Keratinocyte (primary cell): ENCODE data around the gene ELMO2. TPM values are rescaled to one million over a fixed set of nuclear protein-coding genes. Genes with fewer than 3 reads are reported as not detected.

ENCODE experiments used
- DNase-seq: peaks from one replicate; pipeline ENCODE4 v3.0.0-alpha.2; 2011; ENCODE audit warnings: low read depth, missing footprints, low spot score
- FAIRE-seq: peaks from 2 replicates; lab custom pipeline; 2011; peaks lifted over from hg19 to GRCh38; lab: Jason Lieb, UNC
- H2AFZ ChIP-seq: 2 replicates; pipeline ENCODE4 v1.6.0; 2012; ENCODE audit warnings: low read length, control low read depth, inconsistent platforms; ENCODE audit not compliant: control insufficient read depth
- H3K27ac ChIP-seq: 2 replicates; pipeline ENCODE4 v1.5.1; 2011; ENCODE audit warnings: low read length; ENCODE audit not compliant: control insufficient read depth, insufficient read depth
- H3K27me3 ChIP-seq: 3 replicates; pipeline ENCODE4 v1.6.0; 2011; ENCODE audit warnings: low read length; ENCODE audit not compliant: control insufficient read depth, insufficient read depth; ENCODE audit errors: extremely low read depth
- H3K36me3 ChIP-seq, 2 experiments: 2 replicates in 1 of 2; 3 replicates in 1 of 2; pipeline ENCODE4 v1.5.1; 2011; ENCODE audit warnings: low read length in 2 of 2, mild to moderate bottlenecking in 1 of 2; ENCODE audit not compliant: control insufficient read depth in 2 of 2, insufficient read depth in 2 of 2; ENCODE audit errors: extremely low read depth in 1 of 2
- H3K4me1 ChIP-seq: 3 replicates; pipeline ENCODE4 v1.5.1; 2011; ENCODE audit warnings: low read length; ENCODE audit not compliant: control insufficient read depth, insufficient read depth; ENCODE audit errors: extremely low read depth
- H3K4me2 ChIP-seq: 3 replicates; pipeline ENCODE4 v1.6.0; 2011; ENCODE audit warnings: low read depth, low read length; ENCODE audit not compliant: control insufficient read depth, insufficient read depth; ENCODE audit errors: extremely low read depth
- H3K4me3 ChIP-seq, 3 experiments: fragments of 200-600 bp in 1 of 3; sonication (generic) in 1 of 3; 2 replicates in 2 of 3; 3 replicates in 1 of 3; pipeline ENCODE4 v1.5.1; 2011 to 2016; ENCODE audit warnings: low read length in 3 of 3, mild to moderate bottlenecking in 3 of 3, control low read depth in 2 of 3, inconsistent platforms in 1 of 3, low read depth in 1 of 3, mixed read lengths in 1 of 3, mixed run types in 1 of 3, moderate library complexity in 1 of 3; ENCODE audit not compliant: control insufficient read depth in 2 of 3, insufficient read depth in 2 of 3; ENCODE audit errors: extremely low read depth in 1 of 3
- H3K79me2 ChIP-seq: 2 replicates; pipeline ENCODE4 v1.6.0; 2012; ENCODE audit warnings: low read length; ENCODE audit not compliant: control insufficient read depth, insufficient read depth
- H3K9ac ChIP-seq: 3 replicates; pipeline ENCODE4 v1.6.0; 2011; ENCODE audit warnings: low read length; ENCODE audit not compliant: control insufficient read depth, insufficient read depth; ENCODE audit errors: extremely low read depth
- H3K9me1 ChIP-seq: 3 replicates; pipeline ENCODE4 v1.6.0; 2011; ENCODE audit warnings: low read length; ENCODE audit not compliant: control insufficient read depth, insufficient read depth; ENCODE audit errors: extremely low read depth
- H3K9me3 ChIP-seq: 2 replicates; pipeline ENCODE4 v1.5.1; 2012; ENCODE audit warnings: low read depth, low read length; ENCODE audit not compliant: control insufficient read depth
- H4K20me1 ChIP-seq: 3 replicates; pipeline ENCODE4 v1.6.0; 2011; ENCODE audit warnings: low read length; ENCODE audit not compliant: control insufficient read depth, insufficient read depth; ENCODE audit errors: extremely low read depth
- EZH2 ChIP-seq: IDR thresholded peaks from one replicate; pipeline ENCODE4 v1.6.1; 2012; ENCODE audit warnings: inconsistent platforms, mild to moderate bottlenecking, low read length, moderate library complexity
- dilution Hi-C: fragments of 300-500 bp; cut with MboI; formaldehyde crosslinking; loops from one replicate; pipeline ENCODE4 v1.7.0; 2020; ENCODE audit warnings: low sequenced_read_pairs; ENCODE audit not compliant: extremely low pct_ligation_motif_present
- polyA plus RNA-seq, 5 experiments: library from polyadenylated mRNA; depleted of rRNA in 3 of 5; stranded (reverse) in 3 of 5; stranded (forward) in 1 of 5; unstranded in 1 of 5; fragments of >200 nt; gene quantifications; 1 replicate in 1 of 5; 2 replicates in 3 of 5; 3 replicates in 1 of 5; pipeline versions ENCODE4 v1.2.1 to v1.2.3, GENCODE V29; 2011 to 2012; ENCODE audit warnings: missing spikeins in 2 of 5, low read depth in 1 of 5, low replicate concordance in 1 of 5
- TF ChIP-seq, protein P1 (sequence below), 3 experiments: IDR thresholded peaks in 1 of 3; conservative IDR thresholded peaks in 1 of 3; optimal IDR thresholded peaks in 1 of 3; 2 replicates in 2 of 3; 3 replicates in 1 of 3; pipeline versions ENCODE3 to v1.5.1; 2011; ENCODE audit warnings: low read length in 3 of 3, mild to moderate bottlenecking in 3 of 3, moderate library complexity in 2 of 3, control low read depth in 1 of 3, inconsistent platforms in 1 of 3; ENCODE audit not compliant: insufficient read depth in 2 of 3; ENCODE audit errors: extremely low read depth in 1 of 3

Gene ELMO2
- polyA plus RNA-seq, 1 donor (not counting 4 experiments of a cell fraction or from before 2014, with no cell fraction given), result 28.5 TPM

DNA sequence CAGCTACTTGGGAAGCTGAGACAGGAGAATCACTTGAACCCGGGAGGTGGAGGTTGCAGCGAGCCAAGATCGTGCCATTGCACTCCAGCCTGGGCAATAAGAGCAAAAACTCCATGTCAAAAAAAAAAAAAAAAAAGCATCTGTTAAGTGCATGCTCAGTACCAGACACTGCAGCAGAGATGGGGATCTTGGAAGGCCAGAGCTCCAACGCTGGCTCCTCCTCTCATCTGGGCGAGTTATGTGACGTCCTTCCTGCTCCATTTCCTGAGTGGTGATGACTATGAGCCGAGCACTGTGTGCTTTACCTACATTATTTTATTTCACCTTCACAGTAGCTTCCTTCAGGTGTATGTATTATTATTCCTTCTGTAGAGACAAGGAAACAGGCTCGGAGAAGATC is 59.6 kb downstream of the ELMO2 start:
- H3K79me2 ChIP-seq, result no peaks in the 10 kb centered on the region
- no peak overlapping the region for H3K4me3 ChIP-seq
- no peak for DNase-seq
- H3K36me3 ChIP-seq, result peaks cover 0 to 5% of the 10 kb centered on the region in 2 experiments
- TF ChIP-seq, protein P1, sequence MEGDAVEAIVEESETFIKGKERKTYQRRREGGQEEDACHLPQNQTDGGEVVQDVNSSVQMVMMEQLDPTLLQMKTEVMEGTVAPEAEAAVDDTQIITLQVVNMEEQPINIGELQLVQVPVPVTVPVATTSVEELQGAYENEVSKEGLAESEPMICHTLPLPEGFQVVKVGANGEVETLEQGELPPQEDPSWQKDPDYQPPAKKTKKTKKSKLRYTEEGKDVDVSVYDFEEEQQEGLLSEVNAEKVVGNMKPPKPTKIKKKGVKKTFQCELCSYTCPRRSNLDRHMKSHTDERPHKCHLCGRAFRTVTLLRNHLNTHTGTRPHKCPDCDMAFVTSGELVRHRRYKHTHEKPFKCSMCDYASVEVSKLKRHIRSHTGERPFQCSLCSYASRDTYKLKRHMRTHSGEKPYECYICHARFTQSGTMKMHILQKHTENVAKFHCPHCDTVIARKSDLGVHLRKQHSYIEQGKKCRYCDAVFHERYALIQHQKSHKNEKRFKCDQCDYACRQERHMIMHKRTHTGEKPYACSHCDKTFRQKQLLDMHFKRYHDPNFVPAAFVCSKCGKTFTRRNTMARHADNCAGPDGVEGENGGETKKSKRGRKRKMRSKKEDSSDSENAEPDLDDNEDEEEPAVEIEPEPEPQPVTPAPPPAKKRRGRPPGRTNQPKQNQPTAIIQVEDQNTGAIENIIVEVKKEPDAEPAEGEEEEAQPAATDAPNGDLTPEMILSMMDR (optimal IDR thresholded peaks at IDR 0.05 in 1 of 3, IDR thresholded peaks at IDR 0.05 in 1 of 3, conservative IDR thresholded peaks at IDR 0.05 in 1 of 3; ENCODE audit: extremely low read depth in 1 of 3, insufficient read depth in 2 of 3, low read length in 3 of 3), result no peak
- TF ChIP-seq EZH2, result no peak
- H3K9ac ChIP-seq, result no peak overlapping the region
- peaks cover 17% of the 10 kb centered on the region for H3K27me3 ChIP-seq
- dilution Hi-C loops, result no loop called here
- H3K4me1 ChIP-seq, result peaks cover 8% of the 10 kb centered on the region
- H3K4me2 ChIP-seq, result no peak overlapping the region
- H3K9me1 ChIP-seq, result no peaks in the 10 kb centered on the region
- H3K9me3 ChIP-seq, result no peaks in the 10 kb centered on the region
- H2AFZ ChIP-seq, result no peak overlapping the region
- FAIRE-seq, result no peak
- H4K20me1 ChIP-seq, result no peaks in the 10 kb centered on the region
- no peak overlapping the region for H3K27ac ChIP-seq

DNA sequence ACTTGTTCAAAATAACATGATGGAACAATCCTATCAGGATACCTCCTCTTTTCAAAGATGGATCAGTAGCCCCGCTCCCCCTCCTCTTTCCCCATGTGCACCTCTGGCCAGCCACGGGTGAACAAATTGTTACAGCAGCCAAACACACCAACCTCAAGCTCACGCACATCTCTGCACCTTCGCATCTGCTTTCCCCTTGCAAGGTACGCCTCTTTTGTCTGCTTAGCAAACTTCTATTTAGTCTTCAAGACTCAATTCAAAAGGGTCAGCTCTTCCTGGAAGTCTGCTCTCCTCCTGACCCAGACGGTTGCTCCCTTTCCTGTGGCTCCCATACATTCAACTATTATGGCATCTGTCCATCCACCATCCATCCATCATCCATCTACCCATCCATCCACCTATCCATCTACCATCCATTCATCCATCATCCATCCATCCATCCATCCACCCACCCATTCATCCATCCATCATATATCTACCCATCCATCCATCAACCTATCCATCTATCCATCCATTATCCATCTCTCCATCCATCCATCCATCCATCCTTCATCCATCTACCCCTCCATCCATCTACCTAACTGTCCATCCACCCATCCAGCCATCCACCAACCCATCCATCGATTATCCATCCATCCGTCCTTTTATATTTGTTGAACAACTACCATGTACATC is 61.8 kb downstream of the ELMO2 start:
- no peak overlapping the region for H3K27ac ChIP-seq

More for the DNA sequence above, 61.8 kb downstream of the ELMO2 start:
- Histone ChIP-seq H3K9ac (no peak overlapping the region), H3K4me1 (peaks cover 8% of the 10 kb centered on the region), H3K4me2 (no peak overlapping the region), H3K9me1 (no peaks in the 10 kb centered on the region), H3K27me3 (peaks cover 25% of the 10 kb centered on the region), H3K9me3 (no peaks in the 10 kb centered on the region), H3K36me3 (no peaks in the 10 kb centered on the region), H2AFZ (no peak overlapping the region), H3K79me2 (no peaks in the 10 kb centered on the region), H4K20me1 (no peaks in the 10 kb centered on the region), H3K4me3 (no peak overlapping the region)
- DNase-seq (no peak), FAIRE-seq (no peak)
- TF ChIP-seq, protein P1 (optimal IDR thresholded peaks at IDR 0.05 in 1 of 3, IDR thresholded peaks at IDR 0.05 in 1 of 3, conservative IDR thresholded peaks at IDR 0.05 in 1 of 3; ENCODE audit: extremely low read depth in 1 of 3, insufficient read depth in 2 of 3, low read length in 3 of 3), result no peak
- TF ChIP-seq EZH2, result no peak
- dilution Hi-C loops, result no loop called here
